GM12892 (cell line): Measurements from ENCODE around the gene ARMCX4.

Experiments
- POLR2AphosphoS5 ChIP-seq: IDR thresholded peaks from 2 replicates; pipeline ENCODE4 v1.6.1; 2011; ENCODE audit warnings: low read depth, low read length, control low read depth
- TAF1 ChIP-seq: IDR thresholded peaks from 2 replicates; pipeline ENCODE4 v1.6.1; 2011; ENCODE audit warnings: low read depth, mild to moderate bottlenecking, control low read depth, low read length, borderline replicate concordance

DNA sequence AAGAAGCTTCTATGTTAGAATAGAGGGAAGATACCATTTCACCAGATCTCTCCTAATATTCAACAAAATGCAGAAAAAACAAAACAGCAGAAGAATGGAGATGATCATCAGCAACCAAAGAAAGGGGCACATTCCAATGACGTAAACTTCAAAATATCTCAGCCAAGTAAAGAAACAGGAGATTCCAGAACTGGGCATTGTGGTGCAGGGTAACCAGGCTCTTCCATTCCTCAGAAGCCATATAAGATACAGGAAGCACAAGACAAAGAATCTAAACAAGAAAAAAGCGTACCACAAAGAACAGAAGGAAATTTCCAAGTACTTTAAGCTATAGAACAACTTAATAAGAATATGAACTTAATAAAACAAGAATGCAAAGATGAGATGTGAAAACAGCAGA lies 6.9 kb upstream of the ARMCX4 start:
- TF ChIP-seq TAF1 (no peak), POLR2AphosphoS5 (no peak)
